ENCODE data around the gene RBSN.

- TF ChIP-seq ZNF521 (tag by site-specific recombination; IDR thresholded peaks at IDR 0.05) (no peak), ZFP41 (tag by site-specific recombination; IDR thresholded peaks at IDR 0.05; ENCODE audit: borderline replicate concordance) (no peak), OVOL3 (tag by site-specific recombination; IDR thresholded peaks at IDR 0.05) (no peak), ZNF354C (tag by site-specific recombination; IDR thresholded peaks at IDR 0.05; ENCODE audit: borderline replicate concordance, low read depth) (no peak), ZNF585B (tag by site-specific recombination; IDR thresholded peaks at IDR 0.05) (no peak), ATF2 (tag by site-specific recombination; IDR thresholded peaks at IDR 0.05; ENCODE audit: low read depth) (no peak), PRDM4 (tag by site-specific recombination; IDR thresholded peaks at IDR 0.05) (no peak), ZEB2 (tag by site-specific recombination; IDR thresholded peaks at IDR 0.05) (no peak), ZSCAN16 (tag by site-specific recombination; IDR thresholded peaks at IDR 0.05) (no peak)
- TF ChIP-seq, protein P1, sequence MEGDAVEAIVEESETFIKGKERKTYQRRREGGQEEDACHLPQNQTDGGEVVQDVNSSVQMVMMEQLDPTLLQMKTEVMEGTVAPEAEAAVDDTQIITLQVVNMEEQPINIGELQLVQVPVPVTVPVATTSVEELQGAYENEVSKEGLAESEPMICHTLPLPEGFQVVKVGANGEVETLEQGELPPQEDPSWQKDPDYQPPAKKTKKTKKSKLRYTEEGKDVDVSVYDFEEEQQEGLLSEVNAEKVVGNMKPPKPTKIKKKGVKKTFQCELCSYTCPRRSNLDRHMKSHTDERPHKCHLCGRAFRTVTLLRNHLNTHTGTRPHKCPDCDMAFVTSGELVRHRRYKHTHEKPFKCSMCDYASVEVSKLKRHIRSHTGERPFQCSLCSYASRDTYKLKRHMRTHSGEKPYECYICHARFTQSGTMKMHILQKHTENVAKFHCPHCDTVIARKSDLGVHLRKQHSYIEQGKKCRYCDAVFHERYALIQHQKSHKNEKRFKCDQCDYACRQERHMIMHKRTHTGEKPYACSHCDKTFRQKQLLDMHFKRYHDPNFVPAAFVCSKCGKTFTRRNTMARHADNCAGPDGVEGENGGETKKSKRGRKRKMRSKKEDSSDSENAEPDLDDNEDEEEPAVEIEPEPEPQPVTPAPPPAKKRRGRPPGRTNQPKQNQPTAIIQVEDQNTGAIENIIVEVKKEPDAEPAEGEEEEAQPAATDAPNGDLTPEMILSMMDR (tag by site-specific recombination; IDR thresholded peaks at IDR 0.05) = no peak
- TF ChIP-seq, protein P2, sequence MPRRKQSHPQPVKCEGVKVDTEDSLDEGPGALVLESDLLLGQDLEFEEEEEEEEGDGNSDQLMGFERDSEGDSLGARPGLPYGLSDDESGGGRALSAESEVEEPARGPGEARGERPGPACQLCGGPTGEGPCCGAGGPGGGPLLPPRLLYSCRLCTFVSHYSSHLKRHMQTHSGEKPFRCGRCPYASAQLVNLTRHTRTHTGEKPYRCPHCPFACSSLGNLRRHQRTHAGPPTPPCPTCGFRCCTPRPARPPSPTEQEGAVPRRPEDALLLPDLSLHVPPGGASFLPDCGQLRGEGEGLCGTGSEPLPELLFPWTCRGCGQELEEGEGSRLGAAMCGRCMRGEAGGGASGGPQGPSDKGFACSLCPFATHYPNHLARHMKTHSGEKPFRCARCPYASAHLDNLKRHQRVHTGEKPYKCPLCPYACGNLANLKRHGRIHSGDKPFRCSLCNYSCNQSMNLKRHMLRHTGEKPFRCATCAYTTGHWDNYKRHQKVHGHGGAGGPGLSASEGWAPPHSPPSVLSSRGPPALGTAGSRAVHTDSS (tag by site-specific recombination; IDR thresholded peaks at IDR 0.05) = no peak
Observed at GRCh38 chr3:15045667-15046066, 53.3 kb downstream of the RBSN start.

Data from HEK293 (cell line).